HG02798 (cell line): ENCODE data around the gene LRRC8B.
A peak's percentile ranks its signal among the peaks of the same experiment; 100 is the strongest.
"Not testable (repeated sequence)": the region's sequence is repeated elsewhere in the genome, so short reads cannot be mapped to it uniquely, and the experiment has no call there.

Source experiments
- ATAC-seq: cut with Tn5 transposase; IDR thresholded peaks from one replicate; pipeline ENCODE4 v1.9.1; 2021; ENCODE audit warnings: mild to moderate bottlenecking; ENCODE audit not compliant: unreplicated experiment, poor library complexity

LRRC8B gene

GRCh38 chr1:89524369-89525168 lies at the start of gene LRRC8B:
Gene LRRC8B (plus strand): TSS chr1:89524829. CDS start chr1:89582651, 57,822 bp downstream.
- peak; percentile 94 for ATAC-seq

GRCh38 chr1:89475269-89475668 lies 49.4 kb upstream of the LRRC8B start:
- ATAC-seq = no peak

GRCh38 chr1:89476072-89476471 lies 48.6 kb upstream of the LRRC8B start:
- ATAC-seq = no peak

- peak; percentile 61 for ATAC-seq
Measured at GRCh38 chr1:89483010-89483756, 41.4 kb upstream of the LRRC8B start.

- ATAC-seq = no peak
Measured at GRCh38 chr1:89483757-89484077, 40.9 kb upstream of the LRRC8B start.

GRCh38 chr1:89484092-89485038 lies 40.3 kb upstream of the LRRC8B start:
- no peak for ATAC-seq

- peak; percentile 67 for ATAC-seq
Measured at GRCh38 chr1:89487972-89488371, 36.7 kb upstream of the LRRC8B start.

GRCh38 chr1:89489047-89489729 lies 35.4 kb upstream of the LRRC8B start:
- no peak for ATAC-seq

GRCh38 chr1:89490389-89490788 lies 34.2 kb upstream of the LRRC8B start:
- no peak for ATAC-seq

- no peak for ATAC-seq
Measured at GRCh38 chr1:89499320-89499719, 25.3 kb upstream of the LRRC8B start.

- no peak for ATAC-seq
Measured at GRCh38 chr1:89502042-89502441, 22.6 kb upstream of the LRRC8B start.

GRCh38 chr1:89502895-89503294 lies 21.7 kb upstream of the LRRC8B start:
- ATAC-seq = no peak

GRCh38 chr1:89503690-89504089 lies 20.9 kb upstream of the LRRC8B start:
- no peak for ATAC-seq

- not testable (repeated sequence) for ATAC-seq
Measured at GRCh38 chr1:89510061-89510460, 14.6 kb upstream of the LRRC8B start.

- no peak for ATAC-seq
Measured at GRCh38 chr1:89512996-89513720, 11.5 kb upstream of the LRRC8B start.

- no peak for ATAC-seq
Measured at GRCh38 chr1:89516055-89516454, 8.6 kb upstream of the LRRC8B start.

- no peak for ATAC-seq
Measured at GRCh38 chr1:89518221-89518631, 6.4 kb upstream of the LRRC8B start.

GRCh38 chr1:89519779-89520358 lies 4.8 kb upstream of the LRRC8B start:
- ATAC-seq = peak; percentile 42

GRCh38 chr1:89521977-89522376 lies 2.7 kb upstream of the LRRC8B start:
- ATAC-seq = not testable (repeated sequence)
